MCF 10A (cell line): Measurements from ENCODE around the gene DPYD. TPM values are rescaled to one million over a fixed set of nuclear protein-coding genes. Genes with fewer than 3 reads are reported as not detected.

Source experiments
- BruUV-seq: library from RNA; stranded (reverse); fragments of 400-500 nt; replicated peaks from 2 replicates; lab custom pipeline; 2021; lab: Mats Ljungman, UMichigan
- CTCF ChIA-PET: fragments of 300-600 bp; sonication (Branson Sonifier 250); formaldehyde crosslinking; extraction: SDS; loops from one replicate; lab custom pipeline; 2021; ENCODE audit warnings: antibody characterized with exemption, inconsistent platforms; lab: Yijun Ruan, JAX
- POLR2A ChIA-PET: fragments of 300-600, 350-650 bp; sonication (Branson Sonifier 250); formaldehyde crosslinking; extraction: SDS; loops from one replicate; lab custom pipeline; 2020; ENCODE audit warnings: antibody characterized with exemption, inconsistent platforms; lab: Yijun Ruan, JAX
- DNase-seq: peaks from one replicate; pipeline ENCODE4 v3.0.0-alpha.2; 2018; ENCODE audit not compliant: unreplicated experiment
- H3K27ac Mint-ChIP-seq: one replicate; pipeline ENCODE4 v1.8.0; 2022; ENCODE audit warnings: mild to moderate bottlenecking, low read depth, mixed read lengths; ENCODE audit not compliant: unreplicated experiment
- H3K27me3 Mint-ChIP-seq: one replicate; pipeline ENCODE4 v1.8.0; 2022; ENCODE audit warnings: mixed read lengths; ENCODE audit not compliant: insufficient read depth, unreplicated experiment
- H3K36me3 Mint-ChIP-seq: one replicate; pipeline ENCODE4 v1.8.0; 2022; ENCODE audit warnings: mild to moderate bottlenecking, moderate library complexity, mixed read lengths; ENCODE audit not compliant: insufficient read depth, unreplicated experiment
- H3K4me1 Mint-ChIP-seq: one replicate; pipeline ENCODE4 v1.8.0; 2022; ENCODE audit warnings: mixed read lengths; ENCODE audit not compliant: insufficient read depth, unreplicated experiment
- H3K4me3 Mint-ChIP-seq: one replicate; pipeline ENCODE4 v1.8.0; 2022; ENCODE audit warnings: mild to moderate bottlenecking, moderate library complexity, mixed read lengths; ENCODE audit not compliant: unreplicated experiment
- H3K9me3 Mint-ChIP-seq: one replicate; pipeline ENCODE4 v1.8.0; 2022; ENCODE audit warnings: mixed read lengths; ENCODE audit not compliant: unreplicated experiment
- intact Hi-C: fragments of 100-400 bp; cut with micrococcal nuclease; formaldehyde crosslinking; loops from 2 replicates; pipeline ENCODE4 v1.14.1; 2022
- total RNA-seq: library from RNA; stranded (reverse); gene quantifications from 2 replicates; pipeline ENCODE4 v1.2.3, GENCODE V29; 2022
- TF ChIP-seq, protein P1 (sequence below): fragments of 200-600 bp; IDR thresholded peaks from one replicate; pipeline ENCODE4 v1.8.0; 2022; ENCODE audit warnings: antibody characterized with exemption, mild to moderate bottlenecking; ENCODE audit not compliant: unreplicated experiment

DPYD gene
- total RNA-seq, 1 experiment from 2014 or later = 48.2 TPM

DNA sequence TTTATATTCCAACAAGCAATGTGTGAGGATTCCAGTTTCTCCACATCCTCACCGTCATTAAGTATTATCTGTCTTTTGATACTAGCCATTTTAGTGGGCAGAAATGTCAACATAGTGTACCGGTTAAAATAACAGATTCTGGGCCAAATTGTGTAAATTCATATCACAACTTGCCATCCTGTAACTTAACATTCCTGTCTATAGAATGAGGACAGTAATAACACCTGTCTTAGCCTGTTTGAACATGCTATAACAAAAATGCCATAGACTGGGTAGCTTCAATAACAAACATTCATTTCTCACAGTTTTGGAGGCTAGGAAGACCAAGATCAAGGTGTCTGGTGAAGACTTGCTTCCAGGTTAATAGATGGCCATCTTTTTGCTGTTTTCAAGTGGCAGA lies 708.2 kb downstream of the DPYD start:
- peak; percentile 8 for DNase-seq
- H3K27me3 Mint-ChIP-seq = no peaks in the 10 kb centered on the region
- POLR2A ChIA-PET = interaction anchor here (0.6 kb wide), 1 partner anchor 215 kb away, joined by 3 read pairs; no protein-coding TSS in a partner anchor
- H3K36me3 Mint-ChIP-seq = no peaks in the 10 kb centered on the region
- no peak overlapping the region for H3K4me3 Mint-ChIP-seq
- intact Hi-C loops = no loop called here
- BruUV-seq = no TSS peak
- no peaks in the 10 kb centered on the region for H3K9me3 Mint-ChIP-seq
- H3K4me1 Mint-ChIP-seq = no peaks in the 10 kb centered on the region
- no peak overlapping the region for H3K27ac Mint-ChIP-seq
- TF ChIP-seq, protein P1, sequence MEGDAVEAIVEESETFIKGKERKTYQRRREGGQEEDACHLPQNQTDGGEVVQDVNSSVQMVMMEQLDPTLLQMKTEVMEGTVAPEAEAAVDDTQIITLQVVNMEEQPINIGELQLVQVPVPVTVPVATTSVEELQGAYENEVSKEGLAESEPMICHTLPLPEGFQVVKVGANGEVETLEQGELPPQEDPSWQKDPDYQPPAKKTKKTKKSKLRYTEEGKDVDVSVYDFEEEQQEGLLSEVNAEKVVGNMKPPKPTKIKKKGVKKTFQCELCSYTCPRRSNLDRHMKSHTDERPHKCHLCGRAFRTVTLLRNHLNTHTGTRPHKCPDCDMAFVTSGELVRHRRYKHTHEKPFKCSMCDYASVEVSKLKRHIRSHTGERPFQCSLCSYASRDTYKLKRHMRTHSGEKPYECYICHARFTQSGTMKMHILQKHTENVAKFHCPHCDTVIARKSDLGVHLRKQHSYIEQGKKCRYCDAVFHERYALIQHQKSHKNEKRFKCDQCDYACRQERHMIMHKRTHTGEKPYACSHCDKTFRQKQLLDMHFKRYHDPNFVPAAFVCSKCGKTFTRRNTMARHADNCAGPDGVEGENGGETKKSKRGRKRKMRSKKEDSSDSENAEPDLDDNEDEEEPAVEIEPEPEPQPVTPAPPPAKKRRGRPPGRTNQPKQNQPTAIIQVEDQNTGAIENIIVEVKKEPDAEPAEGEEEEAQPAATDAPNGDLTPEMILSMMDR = no peak
- CTCF ChIA-PET = interaction anchor here (0.9 kb wide), 1 partner anchor 14 kb away, joined by 3 read pairs; no protein-coding TSS in a partner anchor

DNA sequence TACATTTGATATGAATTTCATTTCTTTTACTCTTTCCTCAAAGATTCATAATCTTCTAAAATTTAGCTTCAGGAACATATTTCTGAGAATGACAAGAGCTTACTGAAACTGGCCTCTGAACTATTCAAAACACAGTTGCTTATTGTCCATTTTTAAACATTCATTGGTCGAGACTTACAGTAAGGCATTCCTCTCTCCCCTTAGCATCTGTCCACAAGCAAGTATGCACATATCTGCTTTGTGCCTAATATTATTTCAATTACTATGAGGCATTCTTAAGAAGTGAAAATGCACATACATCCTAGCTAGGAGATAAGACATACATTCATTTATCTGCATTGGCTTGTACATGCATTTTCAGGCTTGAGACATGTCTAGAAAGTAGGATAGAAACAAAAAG lies 710.5 kb downstream of the DPYD start:
- POLR2A ChIA-PET = no interaction called here
- no peaks in the 10 kb centered on the region for H3K36me3 Mint-ChIP-seq

DNA sequence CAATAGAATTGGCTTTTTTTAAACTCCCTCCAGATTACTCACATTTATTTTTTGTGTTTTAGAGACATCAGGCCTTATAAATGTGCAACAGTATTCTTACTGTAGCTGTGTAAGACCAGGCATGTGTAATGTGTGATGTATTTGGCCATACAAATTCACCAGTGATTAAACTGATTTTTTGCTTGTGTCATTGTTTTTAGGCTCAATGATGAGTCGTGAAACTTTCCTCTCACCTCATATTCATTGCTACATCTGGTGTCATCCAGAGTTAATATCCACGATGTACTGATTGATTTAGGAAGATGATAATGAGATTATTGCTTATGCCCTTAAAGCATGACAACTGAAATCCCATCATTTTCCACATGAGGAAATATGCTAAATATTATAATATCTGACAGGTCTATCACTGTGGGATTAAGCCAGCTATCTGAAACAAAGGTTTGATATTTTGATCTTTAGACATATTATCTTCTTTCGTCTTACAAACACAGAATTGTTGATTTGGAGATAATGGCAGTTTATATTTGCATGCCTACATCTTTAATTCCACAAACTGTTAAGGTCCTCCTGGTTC lies 711.4 kb downstream of the DPYD start:
- Mint-ChIP-seq H3K4me1 (no peaks in the 10 kb centered on the region), H3K27ac (no peak overlapping the region), H3K4me3 (no peak overlapping the region), H3K36me3 (no peaks in the 10 kb centered on the region), H3K9me3 (no peaks in the 10 kb centered on the region), H3K27me3 (no peaks in the 10 kb centered on the region)
- BruUV-seq = no TSS peak
- DNase-seq = no peak
- TF ChIP-seq, protein P1 = no peak
- CTCF ChIA-PET = no interaction called here
- intact Hi-C loops = no loop called here
- POLR2A ChIA-PET = no interaction called here

More for the DNA sequence above, 710.5 kb downstream of the DPYD start:
- Mint-ChIP-seq H3K27ac (no peak overlapping the region), H3K4me3 (no peak overlapping the region), H3K4me1 (no peaks in the 10 kb centered on the region), H3K9me3 (no peaks in the 10 kb centered on the region), H3K27me3 (no peaks in the 10 kb centered on the region)
- intact Hi-C loops = no loop called here
- TF ChIP-seq, protein P1 = no peak
- CTCF ChIA-PET = no interaction called here
- no peak for DNase-seq
- no TSS peak for BruUV-seq

DNA sequence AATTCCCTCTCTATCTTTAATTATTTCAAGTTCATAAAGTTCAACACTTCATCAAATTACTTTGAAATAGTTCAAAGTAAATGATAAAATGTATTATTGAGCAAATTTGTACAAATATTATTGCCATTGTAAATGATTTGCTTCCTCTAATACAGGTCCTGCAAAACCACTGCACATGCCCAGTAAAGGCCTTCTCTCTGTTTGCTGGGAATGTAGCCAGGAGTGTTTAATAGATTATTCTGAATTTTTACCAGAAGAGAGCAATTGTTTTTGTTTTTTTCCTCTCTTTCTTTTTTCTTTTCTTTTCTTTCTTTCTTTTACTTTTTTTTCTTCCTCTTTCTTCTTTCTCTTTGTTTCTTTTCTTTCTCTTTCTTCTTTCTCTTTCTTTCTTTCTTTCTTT lies 713.0 kb downstream of the DPYD start:
- Mint-ChIP-seq H3K27ac (no peak overlapping the region), H3K9me3 (no peaks in the 10 kb centered on the region), H3K36me3 (no peaks in the 10 kb centered on the region), H3K27me3 (no peaks in the 10 kb centered on the region), H3K4me1 (no peaks in the 10 kb centered on the region), H3K4me3 (no peak overlapping the region)
- TF ChIP-seq, protein P1 = no peak
- POLR2A ChIA-PET = no interaction called here
- intact Hi-C loops = no loop called here
- CTCF ChIA-PET = no interaction called here
- DNase-seq = no peak
- BruUV-seq = no TSS peak
